ENCODE results near the gene FBXL19.

FBXL19 gene

GRCh38 chr16:30967795-30968194 lies 44.4 kb downstream of the FBXL19 start:
- FAIRE-seq: no peak

GRCh38 chr16:30969246-30969842 lies 46.0 kb downstream of the FBXL19 start:
- no peak for FAIRE-seq

DNA sequence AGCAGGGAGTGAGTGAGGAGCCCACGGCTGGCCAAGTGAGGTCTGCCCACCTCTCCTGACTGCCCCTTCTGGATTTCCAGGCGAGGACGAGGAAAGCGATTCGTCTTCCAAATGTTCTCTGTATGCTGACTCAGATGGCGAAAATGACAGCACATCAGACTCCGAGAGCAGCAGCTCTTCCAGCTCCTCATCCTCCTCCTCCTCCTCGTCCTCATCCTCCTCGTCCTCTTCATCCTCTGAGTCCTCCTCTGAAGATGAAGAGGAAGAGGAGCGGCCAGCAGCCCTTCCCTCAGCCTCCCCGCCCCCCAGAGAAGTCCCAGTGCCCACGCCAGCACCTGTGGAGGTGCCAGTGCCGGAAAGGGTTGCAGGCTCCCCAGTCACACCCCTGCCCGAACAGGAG lies 47.9 kb downstream of the FBXL19 start:
- FAIRE-seq: no peak

- FAIRE-seq: no peak
These were observed 49.5 kb downstream of the FBXL19 start for GRCh38 chr16:30972872-30973271.

- FAIRE-seq: no peak
These were observed 51.0 kb downstream of the FBXL19 start for GRCh38 chr16:30974348-30974747.

DNA sequence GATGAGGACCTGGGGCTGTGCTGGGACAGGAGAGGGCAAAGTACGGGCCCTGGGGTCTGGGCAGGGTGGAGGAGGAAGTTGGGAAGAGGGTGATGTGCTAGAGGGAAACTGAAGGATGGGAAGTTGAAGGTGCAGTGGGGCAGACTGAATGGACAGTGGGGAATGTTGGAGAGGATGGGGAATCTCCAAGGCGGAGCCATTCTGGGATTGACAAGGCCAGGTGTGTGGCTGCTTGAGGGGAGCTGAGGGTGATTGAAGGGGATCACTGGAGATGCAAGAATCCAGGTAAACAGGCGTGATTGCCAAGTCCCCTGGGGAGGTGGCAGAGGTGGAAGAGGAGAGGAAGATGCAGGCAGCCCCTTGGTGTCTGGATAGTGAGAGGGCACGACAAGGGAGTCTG lies 53.1 kb downstream of the FBXL19 start:
- no peak for FAIRE-seq

GRCh38 chr16:30977502-30977901 lies 54.1 kb downstream of the FBXL19 start:
- no peak for FAIRE-seq

DNA sequence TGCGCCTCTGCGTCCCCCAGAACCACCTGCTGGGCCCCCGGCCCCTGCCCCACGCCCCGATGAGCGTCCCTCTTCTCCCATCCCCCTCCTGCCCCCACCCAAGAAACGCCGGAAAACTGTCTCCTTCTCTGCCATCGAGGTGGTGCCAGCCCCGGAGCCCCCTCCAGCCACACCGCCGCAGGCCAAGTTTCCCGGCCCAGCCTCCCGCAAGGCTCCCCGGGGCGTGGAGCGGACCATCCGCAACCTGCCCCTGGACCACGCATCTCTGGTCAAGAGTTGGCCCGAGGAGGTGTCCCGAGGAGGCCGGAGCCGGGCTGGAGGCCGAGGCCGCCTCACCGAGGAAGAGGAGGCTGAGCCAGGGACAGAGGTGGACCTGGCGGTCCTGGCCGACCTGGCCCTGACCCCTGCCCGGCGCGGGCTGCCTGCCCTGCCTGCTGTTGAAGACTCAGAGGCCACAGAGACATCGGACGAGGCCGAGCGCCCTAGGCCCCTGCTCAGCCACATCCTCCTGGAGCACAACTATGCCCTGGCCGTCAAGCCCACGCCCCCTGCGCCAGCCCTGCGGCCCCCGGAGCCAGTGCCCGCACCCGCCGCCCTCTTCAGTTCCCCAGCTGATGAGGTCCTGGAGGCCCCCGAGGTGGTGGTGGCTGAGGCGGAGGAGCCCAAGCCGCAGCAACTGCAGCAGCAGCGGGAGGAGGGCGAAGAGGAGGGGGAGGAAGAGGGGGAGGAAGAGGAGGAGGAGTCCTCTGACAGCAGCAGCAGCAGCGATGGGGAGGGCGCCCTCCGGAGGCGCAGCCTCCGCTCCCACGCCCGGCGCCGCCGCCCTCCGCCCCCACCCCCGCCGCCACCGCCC lies 56.0 kb downstream of the FBXL19 start:
- no peak for FAIRE-seq

GRCh38 chr16:30980023-30980371 lies 56.6 kb downstream of the FBXL19 start:
- no peak for FAIRE-seq

DNA sequence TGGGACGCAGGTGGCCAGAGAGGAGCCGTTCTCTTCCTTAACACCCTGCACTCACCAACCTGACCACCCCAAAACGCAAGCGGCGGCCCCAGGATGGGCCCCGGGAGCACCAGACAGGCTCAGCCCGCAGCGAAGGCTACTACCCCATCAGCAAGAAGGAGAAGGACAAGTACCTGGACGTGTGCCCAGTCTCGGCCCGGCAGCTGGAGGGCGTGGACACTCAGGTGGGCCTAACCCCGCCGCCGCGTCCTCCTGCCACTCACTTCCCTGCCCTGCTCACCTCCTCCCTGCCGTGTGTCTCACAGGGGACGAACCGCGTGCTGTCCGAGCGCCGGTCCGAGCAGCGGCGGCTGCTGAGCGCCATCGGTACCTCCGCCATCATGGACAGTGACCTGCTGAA lies 57.1 kb downstream of the FBXL19 start:
- no peak for FAIRE-seq

DNA sequence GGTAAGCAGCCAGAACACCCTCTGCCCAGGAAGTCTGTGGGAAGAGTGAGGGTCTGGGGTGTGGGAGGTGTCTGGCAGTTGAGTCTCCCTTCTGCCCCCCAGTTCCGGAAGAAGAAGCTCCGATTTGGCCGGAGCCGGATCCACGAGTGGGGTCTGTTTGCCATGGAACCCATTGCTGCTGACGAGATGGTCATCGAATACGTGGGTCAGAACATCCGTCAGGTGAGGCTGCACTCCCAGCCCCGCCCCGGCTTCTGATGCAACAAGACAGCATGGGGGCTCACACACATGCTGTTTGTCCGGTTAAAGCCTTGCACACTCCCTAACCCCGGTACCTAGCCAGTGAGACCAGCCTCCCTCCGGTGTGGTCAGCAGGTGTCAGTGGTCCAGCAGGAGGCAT lies 57.6 kb downstream of the FBXL19 start:
- FAIRE-seq: no peak

DNA sequence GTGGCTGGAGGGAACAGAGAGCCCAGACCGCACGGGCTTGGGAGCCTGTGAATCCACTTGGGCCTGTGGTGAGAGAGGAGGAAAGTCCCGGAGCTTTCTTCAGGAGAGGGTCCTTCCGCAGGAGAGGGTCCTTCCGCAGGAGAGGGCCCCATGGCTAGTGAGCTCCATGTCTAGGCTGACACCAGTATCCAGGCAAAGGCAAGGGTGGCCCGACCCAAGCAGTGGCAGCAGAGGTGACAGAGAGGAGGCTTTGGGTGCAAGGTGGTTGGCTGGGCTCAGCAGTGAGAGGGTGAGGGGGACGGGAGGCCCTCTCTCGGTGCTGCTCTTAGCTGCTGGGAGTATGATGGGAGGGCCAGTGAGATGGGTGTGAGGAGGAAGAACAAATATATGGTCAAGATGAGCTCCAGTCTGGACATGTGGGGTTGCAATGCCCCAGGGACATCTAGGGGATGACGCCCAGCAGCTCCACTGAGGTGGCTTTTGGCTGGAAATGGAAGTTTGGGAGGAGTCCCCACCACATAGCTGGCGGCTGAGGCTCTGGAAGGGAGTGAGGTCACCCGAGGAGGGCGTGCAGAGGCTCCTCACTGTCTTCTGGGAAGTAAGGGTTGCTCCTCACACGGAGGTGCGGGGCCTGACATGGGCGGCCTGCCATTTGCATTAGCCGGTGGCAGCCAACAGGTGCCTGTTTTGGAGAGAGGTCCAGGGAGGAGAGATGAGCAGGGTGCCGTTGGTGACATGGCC lies 59.3 kb downstream of the FBXL19 start:
- no peak for FAIRE-seq

- no peak for FAIRE-seq
These were observed 60.0 kb downstream of the FBXL19 start for GRCh38 chr16:30983289-30983889.

- no peak for FAIRE-seq
These were observed 60.7 kb downstream of the FBXL19 start for GRCh38 chr16:30983898-30984610.

DNA sequence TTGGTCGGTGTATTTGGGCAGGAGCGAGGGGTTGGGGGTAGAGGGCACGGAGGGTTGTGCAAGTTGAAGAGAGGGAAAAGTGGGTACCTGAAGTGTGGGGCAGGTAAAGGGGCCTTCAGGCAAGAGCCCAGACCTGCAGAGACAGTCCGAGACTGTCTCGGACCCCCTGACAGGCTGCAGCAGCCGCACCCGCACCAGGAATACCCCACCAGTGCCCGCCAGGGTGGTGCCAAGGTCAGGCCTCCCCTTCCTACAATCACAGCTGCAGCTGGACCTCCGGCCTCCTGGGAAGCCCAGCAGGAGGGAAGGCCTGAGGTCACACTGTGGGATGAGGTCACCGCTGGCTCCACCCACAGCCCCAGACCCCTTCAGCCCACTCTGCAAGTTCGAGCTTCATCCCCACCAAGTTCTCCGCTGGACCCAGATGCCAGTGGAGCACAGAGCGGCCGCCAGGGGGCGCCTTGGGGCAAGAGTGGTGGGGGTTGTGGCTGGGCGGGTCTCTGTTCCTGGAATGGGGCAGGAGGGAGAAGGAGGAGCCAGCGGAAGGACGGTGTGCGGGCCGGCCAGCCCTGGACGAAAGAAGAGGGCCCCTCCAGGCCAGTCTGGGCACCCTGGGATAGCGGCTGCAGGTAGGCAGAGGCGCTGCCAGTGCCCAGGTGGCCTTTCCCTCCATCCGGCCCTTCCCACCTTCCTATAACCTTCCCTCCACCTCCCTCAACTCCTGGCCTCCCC lies 61.5 kb downstream of the FBXL19 start, which contains the start of gene HSD3B7:
Gene HSD3B7 (plus strand): TSS at position 539 of the 732 bp plus-strand sequence. CDS start 452 bp downstream, outside the sequence.
- FAIRE-seq: peak; percentile 58

DNA sequence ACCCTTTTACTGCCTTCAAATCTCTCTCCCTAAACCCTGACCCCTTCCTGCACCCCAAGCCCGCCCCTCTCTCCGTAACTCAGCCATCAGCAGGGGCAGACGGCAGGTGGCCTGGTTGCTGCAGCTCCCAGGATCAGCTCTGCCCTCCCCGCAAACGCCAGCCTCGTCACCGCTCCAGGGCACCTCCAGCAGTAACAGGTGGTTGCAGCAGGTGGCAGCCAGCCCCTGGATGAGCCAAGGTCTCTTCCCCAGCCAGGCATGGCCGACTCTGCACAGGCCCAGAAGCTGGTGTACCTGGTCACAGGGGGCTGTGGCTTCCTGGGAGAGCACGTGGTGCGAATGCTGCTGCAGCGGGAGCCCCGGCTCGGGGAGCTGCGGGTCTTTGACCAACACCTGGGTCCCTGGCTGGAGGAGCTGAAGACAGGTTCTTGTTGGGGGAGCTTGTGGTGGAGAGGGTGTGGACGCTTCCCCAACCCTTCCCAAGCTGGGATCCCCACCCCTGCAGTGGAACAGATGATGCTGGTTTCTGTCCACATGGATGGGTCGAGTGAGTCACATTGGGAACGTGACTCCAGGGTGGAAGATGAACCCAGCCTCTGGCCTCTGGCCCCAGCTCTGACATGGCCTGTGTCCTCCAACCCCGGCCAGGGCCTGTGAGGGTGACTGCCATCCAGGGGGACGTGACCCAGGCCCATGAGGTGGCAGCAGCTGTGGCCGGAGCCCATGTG lies 62.2 kb downstream of the FBXL19 start:
- no peak for FAIRE-seq

DNA sequence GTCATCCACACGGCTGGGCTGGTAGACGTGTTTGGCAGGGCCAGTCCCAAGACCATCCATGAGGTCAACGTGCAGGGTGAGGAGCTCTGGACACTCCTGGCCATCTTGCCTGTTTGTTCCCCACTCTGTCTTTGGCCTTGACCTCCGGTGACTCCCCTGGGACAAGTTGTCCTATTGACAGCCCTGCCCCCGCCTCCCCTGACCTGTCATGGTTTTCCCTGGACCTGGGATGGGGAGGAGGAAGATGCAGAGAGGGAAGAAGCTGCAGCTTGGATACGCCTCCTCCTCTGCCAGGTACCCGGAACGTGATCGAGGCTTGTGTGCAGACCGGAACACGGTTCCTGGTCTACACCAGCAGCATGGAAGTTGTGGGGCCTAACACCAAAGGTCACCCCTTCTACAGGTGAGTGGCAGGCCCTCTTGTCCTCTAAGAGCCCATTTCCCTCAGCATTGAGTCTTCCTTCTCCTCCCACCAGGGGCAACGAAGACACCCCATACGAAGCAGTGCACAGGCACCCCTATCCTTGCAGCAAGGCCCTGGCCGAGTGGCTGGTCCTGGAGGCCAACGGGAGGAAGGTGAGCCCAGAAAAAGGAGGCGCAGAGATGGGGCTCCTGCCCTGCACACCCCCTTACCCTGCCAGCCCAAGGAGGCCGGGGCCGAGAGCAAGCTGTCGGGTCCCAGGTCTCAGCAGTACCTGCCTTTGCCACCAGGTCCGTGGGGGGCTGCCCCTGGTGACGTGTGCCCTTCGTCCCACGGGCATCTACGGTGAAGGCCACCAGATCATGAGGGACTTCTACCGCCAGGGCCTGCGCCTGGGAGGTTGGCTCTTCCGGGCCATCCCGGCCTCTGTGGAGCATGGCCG lies 63.0 kb downstream of the FBXL19 start:
- no peak for FAIRE-seq

- no peak for FAIRE-seq
These were observed 64.3 kb downstream of the FBXL19 start for GRCh38 chr16:30987581-30988190.

- no peak for FAIRE-seq
These were observed 66.2 kb downstream of the FBXL19 start for GRCh38 chr16:30989469-30990047.
